ENCODE data around the gene PRSS57. TPM values are rescaled to one million over a fixed set of nuclear protein-coding genes. Genes with fewer than 3 reads are reported as not detected.

Gene PRSS57
- total RNA-seq, 1 experiment from 2014 or later: not detected

DNA sequence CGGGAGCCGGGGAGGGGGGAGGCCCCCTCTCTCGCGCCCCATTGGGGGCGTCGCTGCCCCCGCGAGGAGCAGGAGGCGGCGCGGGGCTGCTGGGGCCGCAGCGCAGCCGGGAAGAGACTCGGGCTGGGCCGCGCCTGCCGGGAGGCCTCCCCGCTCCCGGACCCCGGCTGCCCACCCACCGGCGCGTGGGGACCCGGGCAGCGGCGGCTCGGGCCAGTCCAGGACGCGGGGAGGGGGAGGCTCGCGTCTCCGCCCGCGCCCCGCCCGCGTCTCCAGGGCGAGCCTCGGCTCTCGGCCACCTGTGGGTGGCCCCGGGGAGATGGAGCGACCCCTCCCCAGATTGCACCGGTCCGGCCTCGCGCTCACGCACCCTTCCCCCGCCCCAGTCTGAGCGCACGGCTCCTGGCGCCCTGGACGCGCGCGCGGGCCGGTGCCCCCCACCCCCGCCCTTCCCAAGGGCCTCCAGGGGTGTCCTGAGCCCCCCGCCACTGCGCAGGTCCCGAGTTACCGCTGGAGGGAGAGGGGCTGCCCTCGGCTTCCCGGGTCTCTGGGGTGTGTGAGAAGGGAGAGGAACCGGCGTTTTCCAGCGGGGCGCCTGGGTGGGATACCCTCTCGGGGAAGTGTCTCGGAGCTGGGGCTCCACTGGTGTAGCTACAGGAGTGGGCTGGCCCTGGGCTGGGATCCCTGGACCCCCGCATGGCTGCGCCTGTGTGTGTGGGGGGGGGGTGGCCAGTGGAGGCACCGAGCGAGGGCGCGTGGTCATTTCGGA is 14.1 kb upstream of the PRSS57 start:
- no TSS peak for BruUV-seq (replicated peaks)
- Histone ChIP-seq H3K9me2 (replicated peaks; ENCODE audit: low read length) (no peaks in the 10 kb centered on the region), H3K9me3 (ENCODE audit: low read length) (no peaks in the 10 kb centered on the region), H3K4me1 (ENCODE audit: insufficient read depth, low read length) (no peaks in the 10 kb centered on the region), H3K27me3 (ENCODE audit: low read length) (no peaks in the 10 kb centered on the region), H3K36me3 (ENCODE audit: low read depth, low read length) (no peaks in the 10 kb centered on the region), H3K4me3 (ENCODE audit: low read length) (peak overlapping the region; percentile 58), H4K20me1 (ENCODE audit: low read length) (no peaks in the 10 kb centered on the region), H3F3A (ENCODE audit: low read length, unreplicated experiment) (no peaks in the 10 kb centered on the region), H2AFZ (ENCODE audit: low read length) (no peak overlapping the region), H3K27ac (ENCODE audit: low read length) (no peak overlapping the region), H3K79me2 (ENCODE audit: low read length) (no peaks in the 10 kb centered on the region), H3K4me2 (ENCODE audit: low read length) (peak overlapping the region; percentile 69), H3K9ac (ENCODE audit: low read length) (no peak overlapping the region)
- TF ChIP-seq EZH2phosphoT487 (IDR thresholded peaks at IDR 0.05; ENCODE audit: borderline replicate concordance, low read length) (no peak), EZH2 (IDR thresholded peaks at IDR 0.05; ENCODE audit: low read length, unreplicated experiment) (no peak)
- TF ChIP-seq, protein P1, sequence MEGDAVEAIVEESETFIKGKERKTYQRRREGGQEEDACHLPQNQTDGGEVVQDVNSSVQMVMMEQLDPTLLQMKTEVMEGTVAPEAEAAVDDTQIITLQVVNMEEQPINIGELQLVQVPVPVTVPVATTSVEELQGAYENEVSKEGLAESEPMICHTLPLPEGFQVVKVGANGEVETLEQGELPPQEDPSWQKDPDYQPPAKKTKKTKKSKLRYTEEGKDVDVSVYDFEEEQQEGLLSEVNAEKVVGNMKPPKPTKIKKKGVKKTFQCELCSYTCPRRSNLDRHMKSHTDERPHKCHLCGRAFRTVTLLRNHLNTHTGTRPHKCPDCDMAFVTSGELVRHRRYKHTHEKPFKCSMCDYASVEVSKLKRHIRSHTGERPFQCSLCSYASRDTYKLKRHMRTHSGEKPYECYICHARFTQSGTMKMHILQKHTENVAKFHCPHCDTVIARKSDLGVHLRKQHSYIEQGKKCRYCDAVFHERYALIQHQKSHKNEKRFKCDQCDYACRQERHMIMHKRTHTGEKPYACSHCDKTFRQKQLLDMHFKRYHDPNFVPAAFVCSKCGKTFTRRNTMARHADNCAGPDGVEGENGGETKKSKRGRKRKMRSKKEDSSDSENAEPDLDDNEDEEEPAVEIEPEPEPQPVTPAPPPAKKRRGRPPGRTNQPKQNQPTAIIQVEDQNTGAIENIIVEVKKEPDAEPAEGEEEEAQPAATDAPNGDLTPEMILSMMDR (conservative IDR thresholded peaks at IDR 0.05; ENCODE audit: low read depth, low read length): no peak
- ChIA-PET POLR2A (ENCODE audit: unreplicated experiment) (no interaction called here), CTCF (no interaction called here)
- intact Hi-C loops (cut with micrococcal nuclease): no loop called here
- ATAC-seq (no peak), DNase-seq (no peak)

DNA sequence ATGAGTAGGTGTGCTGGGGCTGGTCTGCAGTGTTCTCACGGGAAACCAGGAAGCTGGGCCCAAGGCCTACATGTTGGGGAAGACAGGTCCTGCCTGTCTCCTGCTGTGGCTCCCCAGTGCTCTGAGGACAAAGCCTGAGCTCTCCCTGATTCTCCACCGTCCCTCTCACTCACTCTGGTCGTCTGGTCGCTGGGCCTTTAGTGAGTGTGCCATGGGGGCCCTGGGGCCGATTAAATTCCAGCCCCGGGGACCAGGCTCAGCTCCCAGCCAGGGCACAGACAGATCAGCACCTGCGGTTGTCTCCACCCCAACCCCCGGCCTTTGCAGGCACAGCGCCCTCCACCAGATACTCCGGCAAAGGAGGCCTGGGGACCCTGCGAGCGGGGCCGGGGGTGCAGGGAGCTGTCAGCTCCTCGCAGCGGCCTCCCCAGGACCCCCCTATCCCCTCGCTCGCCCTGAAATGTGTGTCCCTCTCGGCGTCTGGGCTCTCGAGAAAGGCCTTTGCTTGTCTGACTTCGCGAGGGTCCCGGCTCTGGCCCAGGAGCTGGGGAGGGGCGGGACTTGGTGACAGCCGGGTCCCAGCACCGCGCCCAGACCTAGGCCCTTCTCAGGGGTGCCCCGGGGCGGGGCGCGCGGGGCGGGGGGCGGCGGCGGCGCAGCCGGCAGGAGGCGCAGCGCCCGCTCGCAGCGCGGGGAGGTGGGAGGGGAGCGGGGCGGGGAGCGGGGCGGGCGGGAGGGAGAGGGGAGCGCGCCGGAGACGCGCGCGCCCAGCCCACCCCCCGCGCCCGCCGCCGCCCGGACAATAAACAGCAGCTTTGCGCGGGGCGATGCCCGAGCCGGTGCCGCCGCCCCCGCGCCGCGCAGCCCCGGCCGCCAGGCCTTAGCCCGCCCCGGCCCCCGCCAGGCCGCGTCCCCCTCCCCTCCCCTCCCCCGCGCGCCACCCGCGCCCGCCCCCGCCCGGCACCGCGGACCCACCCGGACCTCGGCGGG is 13.2 kb upstream of the PRSS57 start, which contains the start of gene PALM:
Gene PALM (plus strand): TSS at position 782 of the 990 bp plus-strand sequence. CDS start 212 bp downstream, outside the sequence.
- Histone ChIP-seq H3K36me3 (ENCODE audit: low read depth, low read length) (no peaks in the 10 kb centered on the region), H3K27me3 (ENCODE audit: low read length) (no peaks in the 10 kb centered on the region), H3K9me2 (replicated peaks; ENCODE audit: low read length) (no peaks in the 10 kb centered on the region), H4K20me1 (ENCODE audit: low read length) (no peaks in the 10 kb centered on the region), H3K9me3 (ENCODE audit: low read length) (no peaks in the 10 kb centered on the region), H3K4me1 (ENCODE audit: insufficient read depth, low read length) (no peaks in the 10 kb centered on the region), H3K4me3 (ENCODE audit: low read length) (peak within 1 kb of the TSS; percentile 65), H3F3A (ENCODE audit: low read length, unreplicated experiment) (no peaks in the 10 kb centered on the region), H2AFZ (ENCODE audit: low read length) (peak within 1 kb of the TSS; percentile 67), H3K4me2 (ENCODE audit: low read length) (peak within 1 kb of the TSS; percentile 85), H3K9ac (ENCODE audit: low read length) (no peak within 1 kb of the TSS), H3K79me2 (ENCODE audit: low read length) (no peaks in the 10 kb centered on the region), H3K27ac (ENCODE audit: low read length) (no peak within 1 kb of the TSS)
- POLR2A ChIA-PET (ENCODE audit: unreplicated experiment): no interaction called here
- no peak for TF ChIP-seq EZH2 (IDR thresholded peaks at IDR 0.05; ENCODE audit: low read length, unreplicated experiment)
- no peak for TF ChIP-seq EZH2phosphoT487 (IDR thresholded peaks at IDR 0.05; ENCODE audit: borderline replicate concordance, low read length)
- TF ChIP-seq, protein P1 (conservative IDR thresholded peaks at IDR 0.05; ENCODE audit: low read depth, low read length): no peak
- DNase-seq: peak; percentile 15
- BruUV-seq (replicated peaks): no TSS peak
- ATAC-seq: peak; percentile 51
- CTCF ChIA-PET: interaction anchor here (0.6 kb wide), 1 partner anchor 76 kb away, joined by 3 read pairs; no protein-coding TSS in a partner anchor
- intact Hi-C loops (cut with micrococcal nuclease): no loop called here

Measured in PC-3 (cell line).